ENCODE data around the gene ADGRF4.
"Not testable (repeated sequence)": the region's sequence is repeated elsewhere in the genome, so short reads cannot be mapped to it uniquely, and the experiment has no call there.

Gene ADGRF4

GRCh38 chr6:47740714-47741113 lies 42.3 kb downstream of the ADGRF4 start:
- no peak for DNase-seq

GRCh38 chr6:47741807-47742206 lies 43.4 kb downstream of the ADGRF4 start:
- DNase-seq: no peak

GRCh38 chr6:47743744-47744143 lies 45.4 kb downstream of the ADGRF4 start:
- no peak for DNase-seq

GRCh38 chr6:47745269-47745668 lies 46.9 kb downstream of the ADGRF4 start:
- DNase-seq: not testable (repeated sequence)

GRCh38 chr6:47749757-47750156 lies 51.4 kb downstream of the ADGRF4 start:
- no peak for DNase-seq

GRCh38 chr6:47752801-47753200 lies 54.4 kb downstream of the ADGRF4 start:
- DNase-seq: no peak

- DNase-seq: no peak
Observed at GRCh38 chr6:47759364-47759763, 61.0 kb downstream of the ADGRF4 start.

- DNase-seq: no peak
Observed at GRCh38 chr6:47762502-47762901, 64.1 kb downstream of the ADGRF4 start.

GRCh38 chr6:47766445-47766844 lies 68.1 kb downstream of the ADGRF4 start:
- DNase-seq: no peak

- no peak for DNase-seq
Observed at GRCh38 chr6:47767102-47767501, 68.7 kb downstream of the ADGRF4 start.

- no peak for DNase-seq
Observed at GRCh38 chr6:47769982-47770381, 71.6 kb downstream of the ADGRF4 start.
